A673 (cell line): Measurements from ENCODE around the gene MORN1. TPM values are rescaled to one million over a fixed set of nuclear protein-coding genes. Genes with fewer than 3 reads are reported as not detected.
"Not testable (repeated sequence)": the region's sequence is repeated elsewhere in the genome, so short reads cannot be mapped to it uniquely, and the experiment has no call there.

Experiments used
- Bru-seq: library from RNA; stranded (reverse); fragments of 400-500 nt; gene quantifications from one replicate; lab custom pipeline; 2021; lab: Mats Ljungman, UMichigan
- BruChase-seq, 2 experiments: library from RNA; stranded (reverse); fragments of 400-500 nt; gene quantifications; one replicate each; lab custom pipeline; 2021; lab: Mats Ljungman, UMichigan
- BruUV-seq: library from RNA; stranded (reverse); fragments of 400-500 nt; replicated peaks from 2 replicates; lab custom pipeline; 2021; lab: Mats Ljungman, UMichigan
- CTCF ChIA-PET: fragments of 300-600 bp; sonication (Branson Sonifier 250); formaldehyde crosslinking; loops from one replicate; lab custom pipeline; 2022; ENCODE audit warnings: antibody characterized with exemption; lab: Charles Lee
- POLR2A ChIA-PET: fragments of 300-600 bp; sonication (Branson Sonifier 250); formaldehyde crosslinking; loops from one replicate; lab custom pipeline; 2022; ENCODE audit warnings: antibody characterized with exemption; ENCODE audit not compliant: low non-redundant PET; lab: Charles Lee
- DNase-seq: peaks from one replicate; pipeline ENCODE4 v3.0.0-alpha.2; 2015; ENCODE audit warnings: low spot score
- H3K27ac ChIP-seq: fragments of 200-600 bp; sonication (generic); 2 replicates; pipeline ENCODE4 v1.5.1; 2016; ENCODE audit warnings: mixed run types, low read depth, mild to moderate bottlenecking, mixed read lengths, antibody characterized with exemption, low read length; ENCODE audit not compliant: poor library complexity, severe bottlenecking
- H3K27me3 ChIP-seq: fragments of 200-600 bp; sonication (generic); replicated peaks from 2 replicates; pipeline ENCODE4 v1.6.1; 2017; ENCODE audit warnings: mixed run types, low read depth, mild to moderate bottlenecking, mixed read lengths, antibody characterized with exemption, low read length; ENCODE audit not compliant: insufficient read depth, poor library complexity
- H3K36me3 ChIP-seq: fragments of 200-600 bp; sonication (generic); 2 replicates; pipeline ENCODE4 v1.6.1; 2016; ENCODE audit warnings: mixed run types, mild to moderate bottlenecking, mixed read lengths, antibody characterized with exemption, low read length; ENCODE audit not compliant: insufficient read depth, poor library complexity, severe bottlenecking
- H3K4me1 ChIP-seq: fragments of 200-600 bp; sonication (generic); 2 replicates; pipeline ENCODE4 v1.6.1; 2017; ENCODE audit warnings: mixed run types, mild to moderate bottlenecking, mixed read lengths, antibody characterized with exemption, low read length; ENCODE audit not compliant: insufficient read depth, poor library complexity, severe bottlenecking
- H3K4me3 ChIP-seq: fragments of 200-600 bp; sonication (generic); 2 replicates; pipeline ENCODE4 v1.5.1; 2016; ENCODE audit warnings: low read depth, mixed run types, mild to moderate bottlenecking, mixed read lengths, low read length; ENCODE audit not compliant: poor library complexity, severe bottlenecking
- H3K9me3 ChIP-seq: fragments of 200-600 bp; sonication (generic); 2 replicates; pipeline ENCODE4 v1.6.1; 2016; ENCODE audit warnings: mixed run types, low read depth, mild to moderate bottlenecking, mixed read lengths, antibody characterized with exemption, low read length; ENCODE audit not compliant: poor library complexity, severe bottlenecking
- EZH2 ChIP-seq: fragments of 200-600 bp; sonication (generic); IDR thresholded peaks from 2 replicates; pipeline ENCODE4 v1.6.1; 2017; ENCODE audit warnings: borderline replicate concordance, low read depth, mild to moderate bottlenecking, mixed read lengths, antibody characterized with exemption, low read length; ENCODE audit not compliant: poor library complexity, severe bottlenecking
- intact Hi-C: fragments of 100-400 bp; cut with micrococcal nuclease; formaldehyde crosslinking; loops from one replicate; pipeline ENCODE4 v1.10.0; 2022; ENCODE audit not compliant: unreplicated experiment
- long read RNA-seq: library from polyadenylated mRNA; stranded (forward); transcript quantifications from one replicate; pipeline ENCODE4 v2.0.0, GENCODE V29; 2022
- total RNA-seq: library from RNA; stranded (reverse); gene quantifications from 2 replicates; pipeline ENCODE4 v1.2.3, GENCODE V29; 2021
- TF ChIP-seq, protein P1 (sequence below): fragments of 300-800, 200-600 bp; sonication (generic); conservative IDR thresholded peaks from 2 replicates; pipeline ENCODE4 v1.5.1; 2017; ENCODE audit warnings: low read depth, mild to moderate bottlenecking, antibody characterized with exemption, low read length, moderate library complexity, mixed read lengths

MORN1 gene
- 24.7 and 29.8 TPM in 2 replicates for total RNA-seq
- Bru-seq, nascent RNA: percentile 56 among the genes with signal in this experiment
- BruChase-seq, experiment 1, labeled RNA remaining after a 2-hour chase: percentile 61 among the genes with signal in this experiment
- percentile 69 among the genes with signal in this experiment for BruChase-seq, experiment 2, labeled RNA remaining after a 6-hour chase
- long read RNA-seq, partial matches to known transcripts: 5 of 22 reads
- long read RNA-seq, other reads (novel, unspliced or antisense): 16 of 22 reads

DNA sequence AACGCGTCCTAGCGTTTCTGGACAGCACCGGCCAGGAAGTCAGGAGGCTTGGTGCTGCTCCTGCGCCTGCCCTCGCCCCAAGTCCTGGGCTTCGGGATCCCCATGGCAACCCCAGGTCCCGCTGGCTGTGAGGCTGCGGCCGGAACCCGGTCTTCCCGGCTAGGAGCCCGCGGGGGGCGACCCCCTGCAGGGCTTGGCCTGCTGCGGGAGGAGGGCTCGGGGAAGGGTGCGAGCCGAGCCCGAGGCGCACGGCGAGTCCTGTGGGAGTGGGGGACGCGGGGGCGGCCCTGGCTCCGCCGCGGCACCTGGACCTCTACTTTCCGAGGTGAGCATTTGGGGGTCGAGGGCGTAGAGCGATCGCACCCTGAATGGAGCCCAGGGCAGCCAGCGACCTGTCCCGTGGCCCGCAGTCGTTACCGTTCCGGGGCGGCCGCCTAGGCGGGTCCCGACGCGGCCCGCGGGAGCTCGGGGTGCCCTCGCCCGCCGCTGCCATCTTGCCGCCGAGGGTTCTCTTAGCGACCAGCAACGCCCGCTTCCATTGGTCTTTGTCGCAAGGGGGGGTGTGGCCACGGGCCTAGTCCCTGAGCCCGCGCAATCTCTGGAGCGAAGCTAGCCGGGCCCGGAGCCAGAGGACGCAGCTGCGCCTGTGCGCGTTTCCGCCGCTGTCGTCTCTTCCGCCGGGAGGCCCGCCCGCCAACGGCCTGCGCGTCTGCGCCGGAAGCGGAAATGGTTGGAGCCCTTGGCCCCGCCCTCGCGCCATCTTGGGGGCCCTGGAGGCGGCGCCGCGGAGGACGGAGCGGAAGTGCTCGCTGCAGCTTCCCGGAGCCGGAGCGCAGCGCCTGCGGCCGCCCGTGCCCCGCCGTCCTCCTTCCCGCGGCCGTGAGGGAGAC lies at the start of gene MORN1, which contains the start of gene RER1:
Gene MORN1 (minus strand): TSS at position 514 of the 890 bp plus-strand sequence. CDS start 21 bp downstream, at position 493.
Gene RER1 (plus strand): TSS at position 801 of the 890 bp plus-strand sequence. CDS start 3,950 bp downstream, outside the sequence.
- peak within 1 kb of the TSS; percentile 74 for H3K4me3 ChIP-seq
- intact Hi-C loops: no loop called here
- peak within 1 kb of the TSS; percentile 84 for H3K27ac ChIP-seq
- H3K4me1 ChIP-seq: peaks cover 16% of the 10 kb centered on the region
- H3K27me3 ChIP-seq: no peaks in the 10 kb centered on the region
- CTCF ChIA-PET: interaction anchor here (1.0 to 1.5 kb wide), 2 partner anchors 9 to 196 kb away, joined by 9 to 19 read pairs; partner anchors contain the start of gene FAAP20
- POLR2A ChIA-PET: interaction anchor here (0.6 kb wide), 1 partner anchor 10 kb away, joined by 3 read pairs; no protein-coding TSS in a partner anchor
- BruUV-seq: no TSS peak
- no peak for TF ChIP-seq EZH2
- TF ChIP-seq, protein P1, sequence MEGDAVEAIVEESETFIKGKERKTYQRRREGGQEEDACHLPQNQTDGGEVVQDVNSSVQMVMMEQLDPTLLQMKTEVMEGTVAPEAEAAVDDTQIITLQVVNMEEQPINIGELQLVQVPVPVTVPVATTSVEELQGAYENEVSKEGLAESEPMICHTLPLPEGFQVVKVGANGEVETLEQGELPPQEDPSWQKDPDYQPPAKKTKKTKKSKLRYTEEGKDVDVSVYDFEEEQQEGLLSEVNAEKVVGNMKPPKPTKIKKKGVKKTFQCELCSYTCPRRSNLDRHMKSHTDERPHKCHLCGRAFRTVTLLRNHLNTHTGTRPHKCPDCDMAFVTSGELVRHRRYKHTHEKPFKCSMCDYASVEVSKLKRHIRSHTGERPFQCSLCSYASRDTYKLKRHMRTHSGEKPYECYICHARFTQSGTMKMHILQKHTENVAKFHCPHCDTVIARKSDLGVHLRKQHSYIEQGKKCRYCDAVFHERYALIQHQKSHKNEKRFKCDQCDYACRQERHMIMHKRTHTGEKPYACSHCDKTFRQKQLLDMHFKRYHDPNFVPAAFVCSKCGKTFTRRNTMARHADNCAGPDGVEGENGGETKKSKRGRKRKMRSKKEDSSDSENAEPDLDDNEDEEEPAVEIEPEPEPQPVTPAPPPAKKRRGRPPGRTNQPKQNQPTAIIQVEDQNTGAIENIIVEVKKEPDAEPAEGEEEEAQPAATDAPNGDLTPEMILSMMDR: no peak
- DNase-seq: peak; percentile 100
- H3K9me3 ChIP-seq: no peaks in the 10 kb centered on the region
- peaks cover 33% of the 10 kb centered on the region for H3K36me3 ChIP-seq

DNA sequence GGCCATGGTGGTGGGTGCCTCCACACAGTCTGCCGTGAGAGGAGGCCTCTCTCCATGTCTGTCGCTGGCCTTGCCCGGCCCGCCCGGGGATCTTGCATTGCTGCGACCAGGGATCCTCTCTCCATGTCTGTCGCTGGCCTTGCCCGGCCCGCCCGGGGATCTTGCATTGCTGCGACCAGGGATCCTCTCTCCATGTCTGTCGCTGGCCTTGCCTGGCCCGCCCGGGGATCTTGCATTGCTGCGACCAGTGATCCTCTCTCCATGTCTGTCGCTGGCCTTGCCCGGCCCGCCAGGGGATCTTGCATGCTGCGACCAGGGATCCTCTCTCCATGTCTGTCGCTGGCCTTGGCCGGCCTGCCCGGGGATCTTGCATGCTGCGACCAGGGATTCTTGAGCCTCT lies 49.0 kb upstream of the MORN1 start:
- H3K36me3 ChIP-seq, CTCF ChIA-PET, POLR2A ChIA-PET, BruUV-seq, intact Hi-C loops, DNase-seq, H3K4me1 ChIP-seq, H3K4me3 ChIP-seq, H3K9me3 ChIP-seq, H3K27ac ChIP-seq: not testable (repeated sequence)
- peaks cover 48% of the 10 kb centered on the region for H3K27me3 ChIP-seq

DNA sequence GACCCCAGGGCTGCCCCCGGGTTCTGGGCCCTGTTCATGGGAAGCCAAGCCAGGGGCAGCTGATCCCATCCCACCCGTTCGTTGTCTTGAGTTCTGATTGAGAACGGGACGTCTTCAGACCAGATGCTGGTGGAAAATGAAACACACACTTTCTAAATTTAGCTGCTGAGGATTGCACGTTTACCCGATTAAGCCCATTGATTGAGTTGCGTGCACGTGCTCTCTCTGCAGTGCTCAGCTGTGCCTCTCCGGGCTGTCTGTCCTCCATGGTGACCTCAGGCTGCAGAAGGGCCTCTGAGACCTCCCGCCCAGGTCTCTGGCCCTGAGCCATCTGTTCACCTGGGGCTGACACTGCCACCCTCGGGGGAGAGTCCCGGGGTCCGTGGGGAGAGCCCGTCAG lies 48.0 kb upstream of the MORN1 start:
- intact Hi-C loops: no loop called here
- Histone ChIP-seq H3K27ac (no peak overlapping the region), H3K4me3 (no peak overlapping the region), H3K27me3 (peaks cover 48% of the 10 kb centered on the region), H3K9me3 (no peaks in the 10 kb centered on the region), H3K4me1 (peaks cover 4% of the 10 kb centered on the region), H3K36me3 (no peaks in the 10 kb centered on the region)
- CTCF ChIA-PET: no interaction called here
- POLR2A ChIA-PET: no interaction called here
- no TSS peak for BruUV-seq
- no peak for TF ChIP-seq EZH2
- TF ChIP-seq, protein P1: no peak
- no peak for DNase-seq
